HG03460 (cell line): ENCODE results near the gene FBL.
"Not testable (repeated sequence)": the region's sequence is repeated elsewhere in the genome, so short reads cannot be mapped to it uniquely, and the experiment has no call there.

Experiments used
- ATAC-seq: cut with Tn5 transposase; IDR thresholded peaks from one replicate; pipeline ENCODE4 v1.9.1; 2021; ENCODE audit not compliant: unreplicated experiment

Gene FBL

GRCh38 chr19:39845933-39846677 lies at the start of gene FBL:
Gene FBL (minus strand): TSS chr19:39846379. CDS start chr19:39846300, 79 bp downstream.
- ATAC-seq = peak; percentile 74

GRCh38 chr19:39895096-39895495 lies 48.9 kb upstream of the FBL start:
- not testable (repeated sequence) for ATAC-seq

GRCh38 chr19:39894236-39894606 lies 48.0 kb upstream of the FBL start:
- ATAC-seq = not testable (repeated sequence)

- ATAC-seq = not testable (repeated sequence)
Measured at GRCh38 chr19:39893366-39894235, 47.4 kb upstream of the FBL start.

GRCh38 chr19:39892506-39892902 lies 46.3 kb upstream of the FBL start:
- ATAC-seq = not testable (repeated sequence)

- not testable (repeated sequence) for ATAC-seq
Measured at GRCh38 chr19:39891660-39892505, 45.7 kb upstream of the FBL start.

GRCh38 chr19:39890755-39891551 lies 44.8 kb upstream of the FBL start:
- ATAC-seq = no peak

GRCh38 chr19:39889872-39890754 lies 43.9 kb upstream of the FBL start:
- ATAC-seq = not testable (repeated sequence)

- not testable (repeated sequence) for ATAC-seq
Measured at GRCh38 chr19:39887456-39887951, 41.3 kb upstream of the FBL start.

GRCh38 chr19:39885821-39886554 lies 39.8 kb upstream of the FBL start:
- ATAC-seq = not testable (repeated sequence)

GRCh38 chr19:39884721-39885120 lies 38.5 kb upstream of the FBL start:
- ATAC-seq = not testable (repeated sequence)

GRCh38 chr19:39882645-39883044 lies 36.5 kb upstream of the FBL start:
- ATAC-seq = not testable (repeated sequence)

GRCh38 chr19:39881495-39882110 lies 35.4 kb upstream of the FBL start:
- ATAC-seq = not testable (repeated sequence)

GRCh38 chr19:39880241-39880640 lies 34.1 kb upstream of the FBL start:
- ATAC-seq = not testable (repeated sequence)

- ATAC-seq = not testable (repeated sequence)
Measured at GRCh38 chr19:39879796-39880195, 33.6 kb upstream of the FBL start.

- ATAC-seq = not testable (repeated sequence)
Measured at GRCh38 chr19:39878866-39879265, 32.7 kb upstream of the FBL start.

- ATAC-seq = no peak
Measured at GRCh38 chr19:39878398-39878797, 32.2 kb upstream of the FBL start.

GRCh38 chr19:39877982-39878381 lies 31.8 kb upstream of the FBL start:
- ATAC-seq = not testable (repeated sequence)
